Measurements from ENCODE around the gene RBFOX1.

DNA sequence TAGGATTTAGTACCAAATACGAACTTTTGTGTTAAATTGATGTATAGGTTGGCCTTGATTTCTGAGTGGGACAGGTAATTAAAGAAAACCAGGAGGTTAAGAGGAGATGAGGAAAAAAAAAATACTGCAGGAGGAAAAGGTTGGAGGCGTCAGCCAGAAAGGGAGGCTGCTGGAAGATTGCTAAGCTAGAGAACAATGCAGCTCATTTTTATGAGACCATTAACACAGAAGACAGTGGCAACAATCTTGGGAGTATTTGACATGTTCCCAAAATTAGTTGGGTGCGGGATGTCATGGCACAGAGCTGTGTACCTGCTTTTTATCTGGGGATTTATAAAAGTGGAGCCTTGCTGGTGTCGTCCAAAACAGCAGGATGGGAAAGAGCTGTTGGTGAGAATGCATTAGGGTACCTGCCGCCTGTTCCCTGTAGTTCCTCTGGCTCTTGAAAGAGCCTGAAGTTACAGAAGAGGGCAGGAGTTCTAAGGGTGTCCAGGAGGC is 229.3 kb downstream of the RBFOX1 start:
- no peak for TF ChIP-seq POLR2A (IDR thresholded peaks at IDR 0.05)
- TF ChIP-seq, protein P1, sequence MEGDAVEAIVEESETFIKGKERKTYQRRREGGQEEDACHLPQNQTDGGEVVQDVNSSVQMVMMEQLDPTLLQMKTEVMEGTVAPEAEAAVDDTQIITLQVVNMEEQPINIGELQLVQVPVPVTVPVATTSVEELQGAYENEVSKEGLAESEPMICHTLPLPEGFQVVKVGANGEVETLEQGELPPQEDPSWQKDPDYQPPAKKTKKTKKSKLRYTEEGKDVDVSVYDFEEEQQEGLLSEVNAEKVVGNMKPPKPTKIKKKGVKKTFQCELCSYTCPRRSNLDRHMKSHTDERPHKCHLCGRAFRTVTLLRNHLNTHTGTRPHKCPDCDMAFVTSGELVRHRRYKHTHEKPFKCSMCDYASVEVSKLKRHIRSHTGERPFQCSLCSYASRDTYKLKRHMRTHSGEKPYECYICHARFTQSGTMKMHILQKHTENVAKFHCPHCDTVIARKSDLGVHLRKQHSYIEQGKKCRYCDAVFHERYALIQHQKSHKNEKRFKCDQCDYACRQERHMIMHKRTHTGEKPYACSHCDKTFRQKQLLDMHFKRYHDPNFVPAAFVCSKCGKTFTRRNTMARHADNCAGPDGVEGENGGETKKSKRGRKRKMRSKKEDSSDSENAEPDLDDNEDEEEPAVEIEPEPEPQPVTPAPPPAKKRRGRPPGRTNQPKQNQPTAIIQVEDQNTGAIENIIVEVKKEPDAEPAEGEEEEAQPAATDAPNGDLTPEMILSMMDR (IDR thresholded peaks at IDR 0.05), result no peak

Measured in lower leg skin (tissue), 3 donors.